SK-N-SH treated with all-trans-retinoic acid at 6 μM for 48 hours (cell line): Measurements from ENCODE around the gene VPS39.

Source experiments
- OSR1 ChIP-seq: fragments of 250-450 bp; sonication (Bioruptor Pico); IDR thresholded peaks from 2 replicates; pipeline ENCODE4 v1.8.0; 2022; ENCODE audit warnings: moderate library complexity, mild to moderate bottlenecking, inconsistent platforms
- TOX ChIP-seq: fragments of 250-450 bp; sonication (Bioruptor Pico); IDR thresholded peaks from 2 replicates; pipeline ENCODE4 v1.8.0; 2021; ENCODE audit warnings: mild to moderate bottlenecking, moderate library complexity, borderline replicate concordance

DNA sequence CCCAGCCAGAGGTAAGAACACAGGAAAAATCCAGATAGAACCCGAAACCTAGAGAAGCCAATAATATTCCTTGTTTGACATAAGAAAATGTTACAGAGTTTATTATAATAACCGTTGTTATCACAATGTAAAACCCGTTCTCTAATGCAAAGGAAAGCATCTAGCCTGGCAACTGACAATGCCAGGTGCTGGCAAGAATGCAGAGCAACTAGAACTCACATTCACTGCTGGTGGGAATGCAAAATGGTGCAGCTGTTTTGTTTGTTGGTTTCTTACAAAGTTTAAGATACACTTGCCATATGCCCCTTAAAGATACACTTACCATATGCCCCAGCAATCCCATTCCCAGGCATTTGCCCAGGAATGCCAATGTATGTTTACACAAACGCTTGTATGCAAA is 23.4 kb downstream of the VPS39 start:
- TF ChIP-seq OSR1 (CRISPR knock-in tag) (no peak), TOX (CRISPR knock-in tag) (no peak)
